Thyroid gland (tissue), 4 donors: ENCODE measurements around the gene PDE6C.

ENCODE experiments used
- CTCF ChIP-seq, 6 experiments: fragments of 200-600 bp in 3 of 6; fragments of 450-650 bp in 3 of 6; sonication (generic) in 3 of 6; IDR thresholded peaks; one replicate each; pipeline ENCODE4 v1.5.1; 2016 to 2019; ENCODE audit warnings: antibody characterized with exemption in 6 of 6, mild to moderate bottlenecking in 2 of 6, inconsistent platforms in 1 of 6, moderate library complexity in 1 of 6
- POLR2A ChIP-seq, 2 donors: fragments of 450-650 bp; IDR thresholded peaks; one replicate each; pipeline ENCODE4 v1.6.1; 2017; ENCODE audit warnings: antibody characterized with exemption in 2 of 2, mild to moderate bottlenecking in 2 of 2, moderate library complexity in 1 of 2

- no peak for TF ChIP-seq CTCF (IDR thresholded peaks at IDR 0.05)
- TF ChIP-seq POLR2A (IDR thresholded peaks at IDR 0.05) = no peak
Observed at GRCh38 chr10:93614101-93614825, 1.9 kb downstream of the PDE6C start.
